Panc1 (cell line): ENCODE results near the gene RIPOR3.
"Not testable (repeated sequence)": the region's sequence is repeated elsewhere in the genome, so short reads cannot be mapped to it uniquely, and the experiment has no call there.

ENCODE experiments used
- CTCF ChIP-seq: fragments of 450-650 bp; IDR thresholded peaks from 2 replicates; pipeline ENCODE4 v1.5.1; 2017; ENCODE audit warnings: mild to moderate bottlenecking
- SIN3A ChIP-seq: IDR thresholded peaks from 2 replicates; pipeline ENCODE4 v1.6.1; 2012; ENCODE audit warnings: low read depth, mild to moderate bottlenecking, low read length, moderate library complexity, borderline replicate concordance; ENCODE audit not compliant: insufficient read depth

- not testable (repeated sequence) for TF ChIP-seq CTCF, SIN3A
These were observed 23.1 kb upstream of the RIPOR3 start for GRCh38 chr20:50714426-50714825.
